ENCODE measurements around the gene CDH13. TPM values are rescaled to one million over a fixed set of nuclear protein-coding genes. Genes with fewer than 3 reads are reported as not detected.

The CDH13 gene
- total RNA-seq, 4 donors from 2014 or later, result 3.4 to 14.8 (median 6.5) TPM

- Histone ChIP-seq H3K36me3 (no peaks in the 10 kb centered on the region), H3K4me1 (no peaks in the 10 kb centered on the region), H3K27ac (no peak overlapping the region), H3K27me3 (no peaks in the 10 kb centered on the region), H3K4me3 (replicated peaks in 1 of 3) (no peak overlapping the region), H3K9me3 (no peaks in the 10 kb centered on the region)
- no peak for TF ChIP-seq POLR2A (IDR thresholded peaks at IDR 0.05)
- no peak for TF ChIP-seq CTCF (IDR thresholded peaks at IDR 0.05)
- no peak for DNase-seq
- WGBS, 2 donors, result 66 to 71% methylated on average over 7 of the region's 7 CpGs
- intact Hi-C loops (cut with DNase I), result no loop called here
These were observed 311.3 kb downstream of the CDH13 start for GRCh38 chr16:82937926-82938520.

- Histone ChIP-seq H3K27ac (no peak overlapping the region), H3K9me3 (no peaks in the 10 kb centered on the region), H3K36me3 (no peaks in the 10 kb centered on the region), H3K27me3 (no peaks in the 10 kb centered on the region), H3K4me1 (no peaks in the 10 kb centered on the region), H3K4me3 (replicated peaks in 1 of 3) (no peak overlapping the region)
- 90 to 95% methylated on average over 1 of the region's 1 CpG for WGBS, 2 donors
- intact Hi-C loops (cut with DNase I), result no loop called here
- TF ChIP-seq CTCF (IDR thresholded peaks at IDR 0.05) (no peak), POLR2A (IDR thresholded peaks at IDR 0.05) (no peak)
- DNase-seq, result no peak
These were observed 316.6 kb downstream of the CDH13 start for GRCh38 chr16:82943371-82943770.

- no peaks in the 10 kb centered on the region for H3K36me3 ChIP-seq
- intact Hi-C loops (cut with DNase I), result no loop called here
- TF ChIP-seq POLR2A (IDR thresholded peaks at IDR 0.05) (no peak), CTCF (IDR thresholded peaks at IDR 0.05) (no peak)
These were observed 318.8 kb downstream of the CDH13 start for GRCh38 chr16:82945420-82946101.

GRCh38 chr16:82947698-82948097 is 320.9 kb downstream of the CDH13 start:
- DNase-seq, result no peak
- Histone ChIP-seq H3K27ac (no peak overlapping the region), H3K9me3 (no peaks in the 10 kb centered on the region), H3K4me3 (replicated peaks in 1 of 3) (no peak overlapping the region), H3K27me3 (no peaks in the 10 kb centered on the region), H3K36me3 (no peaks in the 10 kb centered on the region), H3K4me1 (no peaks in the 10 kb centered on the region)
- intact Hi-C loops (cut with DNase I), result no loop called here
- TF ChIP-seq POLR2A (IDR thresholded peaks at IDR 0.05) (no peak), CTCF (IDR thresholded peaks at IDR 0.05) (no peak)

More at GRCh38 chr16:82945420-82946101, 318.8 kb downstream of the CDH13 start:
- Histone ChIP-seq H3K27ac (no peak overlapping the region), H3K9me3 (no peaks in the 10 kb centered on the region), H3K27me3 (no peaks in the 10 kb centered on the region), H3K4me1 (no peaks in the 10 kb centered on the region), H3K4me3 (replicated peaks in 1 of 3) (no peak overlapping the region)
- WGBS, 2 donors, result 73 to 85% methylated on average over 12 of the region's 12 CpGs
- DNase-seq, result no peak

- intact Hi-C loops (cut with DNase I), result no loop called here
- Histone ChIP-seq H3K27me3 (no peaks in the 10 kb centered on the region), H3K27ac (no peak overlapping the region), H3K36me3 (no peaks in the 10 kb centered on the region), H3K4me1 (no peaks in the 10 kb centered on the region), H3K4me3 (replicated peaks in 1 of 3) (no peak overlapping the region), H3K9me3 (no peaks in the 10 kb centered on the region)
- TF ChIP-seq CTCF (IDR thresholded peaks at IDR 0.05) (no peak), POLR2A (IDR thresholded peaks at IDR 0.05) (no peak)
- WGBS, 2 donors, result 90 to 92% methylated on average over 5 of the region's 5 CpGs
- no peak for DNase-seq
These were observed 322.2 kb downstream of the CDH13 start for GRCh38 chr16:82949016-82949415.

Measured in thyroid gland (tissue), 4 donors.